ENCODE results near the gene C8A. TPM values are rescaled to one million over a fixed set of nuclear protein-coding genes. Genes with fewer than 3 reads are reported as not detected.
A peak's percentile ranks its signal among the peaks of the same experiment; 100 is the strongest.

C8A gene
- total and polyA plus RNA-seq, 2 of the 13 experiments (the other 11 are each of a cell fraction or from before 2014, with no cell fraction given) = 10.5 to 15.0 TPM

- no peak for TF ChIP-seq ZFP41 (CRISPR knock-in tag; IDR thresholded peaks at IDR 0.05; ENCODE audit: borderline replicate concordance)
- no peak for TF ChIP-seq ZNF235 (CRISPR knock-in tag; IDR thresholded peaks at IDR 0.05; ENCODE audit: borderline replicate concordance)
- no peak for TF ChIP-seq ZNF781 (CRISPR knock-in tag; IDR thresholded peaks at IDR 0.05; ENCODE audit: borderline replicate concordance, not compliant biosample characterization)
- no peak for TF ChIP-seq SNRNP70 (IDR thresholded peaks at IDR 0.05; ENCODE audit: low read depth, low read length)
- TF ChIP-seq YY1 (IDR thresholded peaks at IDR 0.05; ENCODE audit: insufficient read depth, insufficient replicate concordance, low read depth, low read length) = peak; percentile 40
- TF ChIP-seq ZNF30 (CRISPR knock-in tag; IDR thresholded peaks at IDR 0.05) = no peak
- TF ChIP-seq, protein P1, sequence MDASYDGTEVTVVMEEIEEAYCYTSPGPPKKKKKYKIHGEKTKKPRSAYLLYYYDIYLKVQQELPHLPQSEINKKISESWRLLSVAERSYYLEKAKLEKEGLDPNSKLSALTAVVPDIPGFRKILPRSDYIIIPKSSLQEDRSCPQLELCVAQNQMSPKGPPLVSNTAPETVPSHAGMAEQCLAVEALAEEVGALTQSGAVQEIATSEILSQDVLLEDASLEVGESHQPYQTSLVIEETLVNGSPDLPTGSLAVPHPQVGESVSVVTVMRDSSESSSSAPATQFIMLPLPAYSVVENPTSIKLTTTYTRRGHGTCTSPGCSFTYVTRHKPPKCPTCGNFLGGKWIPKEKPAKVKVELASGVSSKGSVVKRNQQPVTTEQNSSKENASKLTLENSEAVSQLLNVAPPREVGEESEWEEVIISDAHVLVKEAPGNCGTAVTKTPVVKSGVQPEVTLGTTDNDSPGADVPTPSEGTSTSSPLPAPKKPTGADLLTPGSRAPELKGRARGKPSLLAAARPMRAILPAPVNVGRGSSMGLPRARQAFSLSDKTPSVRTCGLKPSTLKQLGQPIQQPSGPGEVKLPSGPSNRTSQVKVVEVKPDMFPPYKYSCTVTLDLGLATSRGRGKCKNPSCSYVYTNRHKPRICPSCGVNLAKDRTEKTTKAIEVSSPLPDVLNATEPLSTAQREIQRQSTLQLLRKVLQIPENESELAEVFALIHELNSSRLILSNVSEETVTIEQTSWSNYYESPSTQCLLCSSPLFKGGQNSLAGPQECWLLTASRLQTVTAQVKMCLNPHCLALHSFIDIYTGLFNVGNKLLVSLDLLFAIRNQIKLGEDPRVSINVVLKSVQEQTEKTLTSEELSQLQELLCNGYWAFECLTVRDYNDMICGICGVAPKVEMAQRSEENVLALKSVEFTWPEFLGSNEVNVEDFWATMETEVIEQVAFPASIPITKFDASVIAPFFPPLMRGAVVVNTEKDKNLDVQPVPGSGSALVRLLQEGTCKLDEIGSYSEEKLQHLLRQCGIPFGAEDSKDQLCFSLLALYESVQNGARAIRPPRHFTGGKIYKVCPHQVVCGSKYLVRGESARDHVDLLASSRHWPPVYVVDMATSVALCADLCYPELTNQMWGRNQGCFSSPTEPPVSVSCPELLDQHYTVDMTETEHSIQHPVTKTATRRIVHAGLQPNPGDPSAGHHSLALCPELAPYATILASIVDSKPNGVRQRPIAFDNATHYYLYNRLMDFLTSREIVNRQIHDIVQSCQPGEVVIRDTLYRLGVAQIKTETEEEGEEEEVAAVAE (CRISPR knock-in tag; IDR thresholded peaks at IDR 0.05; ENCODE audit: borderline replicate concordance) = peak; percentile 77
- TF ChIP-seq RXRA (CRISPR knock-in tag; IDR thresholded peaks at IDR 0.05) = peak; percentile 100
- TF ChIP-seq, protein P2, sequence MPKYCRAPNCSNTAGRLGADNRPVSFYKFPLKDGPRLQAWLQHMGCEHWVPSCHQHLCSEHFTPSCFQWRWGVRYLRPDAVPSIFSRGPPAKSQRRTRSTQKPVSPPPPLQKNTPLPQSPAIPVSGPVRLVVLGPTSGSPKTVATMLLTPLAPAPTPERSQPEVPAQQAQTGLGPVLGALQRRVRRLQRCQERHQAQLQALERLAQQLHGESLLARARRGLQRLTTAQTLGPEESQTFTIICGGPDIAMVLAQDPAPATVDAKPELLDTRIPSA (CRISPR knock-in tag; IDR thresholded peaks at IDR 0.05; ENCODE audit: borderline replicate concordance) = no peak
- peak; percentile 91; the same call in 1 of the 2 replicates for TF ChIP-seq REPIN1 (CRISPR knock-in tag; IDR thresholded peaks at IDR 0.05; ENCODE audit: borderline replicate concordance, low read depth)
- peak; percentile 79; the same call in 1 of the 2 replicates for TF ChIP-seq THYN1 (CRISPR knock-in tag; IDR thresholded peaks at IDR 0.05; ENCODE audit: borderline replicate concordance, low read depth)
- TF ChIP-seq SAFB2 (CRISPR knock-in tag; IDR thresholded peaks at IDR 0.05; ENCODE audit: borderline replicate concordance, low read depth) = no peak; the same call in 1 of the 2 replicates
- peak; percentile 83 for TF ChIP-seq CEBPB (IDR thresholded peaks at IDR 0.05; ENCODE audit: borderline replicate concordance, low read depth, low read length)
- TF ChIP-seq FLYWCH1 (CRISPR knock-in tag; IDR thresholded peaks at IDR 0.05) = no peak
- no peak for TF ChIP-seq NFE2L1 (CRISPR knock-in tag; IDR thresholded peaks at IDR 0.05; ENCODE audit: borderline replicate concordance)
- TF ChIP-seq RBM22 (optimal IDR thresholded peaks at IDR 0.05; ENCODE audit: low read length) = no peak
- TF ChIP-seq CREB3 (CRISPR knock-in tag; IDR thresholded peaks at IDR 0.05) = peak; percentile 70; the same call in 1 of the 2 replicates
- no peak for TF ChIP-seq ZNF138 (CRISPR knock-in tag; IDR thresholded peaks at IDR 0.05; ENCODE audit: low read depth)
- TF ChIP-seq RBM39 (IDR thresholded peaks at IDR 0.05; ENCODE audit: low read depth, low read length, poor library complexity, severe bottlenecking) = no peak
- no peak for TF ChIP-seq AGO1 (IDR thresholded peaks at IDR 0.05; ENCODE audit: low read depth, low read length, poor library complexity, severe bottlenecking)
- peak; percentile 83; the same call in 1 of the 2 replicates for TF ChIP-seq SMAD3 (CRISPR knock-in tag; IDR thresholded peaks at IDR 0.05)
- TF ChIP-seq ZNF335 (CRISPR knock-in tag; IDR thresholded peaks at IDR 0.05) = no peak
- no peak; the same call in 1 of the 2 replicates for TF ChIP-seq ZNF816 (CRISPR knock-in tag; IDR thresholded peaks at IDR 0.05; ENCODE audit: borderline replicate concordance)
Observed at GRCh38 chr1:56910441-56910985, 55.9 kb downstream of the C8A start (continued).

All from HepG2 (cell line).